ENCODE results near the gene GABBR2.
"Not testable (repeated sequence)": the region's sequence is repeated elsewhere in the genome, so short reads cannot be mapped to it uniquely, and the experiment has no call there.

Gene GABBR2

DNA sequence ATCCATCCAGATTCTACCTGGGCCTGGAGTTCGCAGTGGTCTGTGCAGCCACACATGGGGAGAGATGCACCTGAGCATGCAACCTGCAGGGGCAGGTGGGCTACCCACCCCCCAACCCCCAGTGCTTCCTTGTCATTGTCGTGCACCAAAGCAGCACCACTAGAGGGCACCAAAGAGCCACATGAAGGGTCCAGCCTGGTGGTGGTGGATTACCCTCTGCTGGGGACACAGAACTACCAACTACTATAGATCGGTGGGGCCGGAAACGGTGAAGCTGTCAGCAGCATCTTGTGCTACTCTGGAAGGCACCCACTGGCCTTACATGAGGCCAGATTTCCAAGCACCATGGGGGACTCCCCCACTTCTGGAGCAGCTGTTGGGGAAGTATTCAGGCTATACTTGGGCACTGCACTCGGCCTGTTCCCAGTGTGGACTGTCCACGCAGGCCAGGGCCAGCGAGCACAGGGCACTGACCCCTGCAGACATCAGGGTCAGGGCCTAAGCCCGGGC lies 393.1 kb downstream of the GABBR2 start:
- DNase-seq: peak; percentile 84 to 90 (median 89)

DNA sequence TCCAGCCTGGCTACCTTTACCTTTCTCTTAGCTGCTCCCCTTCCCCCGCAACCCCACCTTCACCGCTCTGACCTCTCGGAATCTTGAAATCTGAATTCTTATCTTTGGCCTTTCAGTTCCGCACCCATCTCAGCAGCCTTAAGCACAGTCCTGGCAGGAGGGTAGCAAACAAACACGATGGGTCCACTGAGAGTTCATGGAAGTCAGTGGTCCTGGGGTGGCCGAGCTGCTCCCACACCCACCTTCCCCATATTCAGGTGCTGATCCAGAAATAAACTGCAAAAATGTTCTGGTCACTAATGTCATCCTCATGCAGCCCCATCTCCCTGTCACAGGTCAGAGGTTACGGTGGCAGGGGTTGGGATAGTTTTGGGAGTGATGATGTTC lies 393.7 kb downstream of the GABBR2 start:
- DNase-seq: no peak

DNA sequence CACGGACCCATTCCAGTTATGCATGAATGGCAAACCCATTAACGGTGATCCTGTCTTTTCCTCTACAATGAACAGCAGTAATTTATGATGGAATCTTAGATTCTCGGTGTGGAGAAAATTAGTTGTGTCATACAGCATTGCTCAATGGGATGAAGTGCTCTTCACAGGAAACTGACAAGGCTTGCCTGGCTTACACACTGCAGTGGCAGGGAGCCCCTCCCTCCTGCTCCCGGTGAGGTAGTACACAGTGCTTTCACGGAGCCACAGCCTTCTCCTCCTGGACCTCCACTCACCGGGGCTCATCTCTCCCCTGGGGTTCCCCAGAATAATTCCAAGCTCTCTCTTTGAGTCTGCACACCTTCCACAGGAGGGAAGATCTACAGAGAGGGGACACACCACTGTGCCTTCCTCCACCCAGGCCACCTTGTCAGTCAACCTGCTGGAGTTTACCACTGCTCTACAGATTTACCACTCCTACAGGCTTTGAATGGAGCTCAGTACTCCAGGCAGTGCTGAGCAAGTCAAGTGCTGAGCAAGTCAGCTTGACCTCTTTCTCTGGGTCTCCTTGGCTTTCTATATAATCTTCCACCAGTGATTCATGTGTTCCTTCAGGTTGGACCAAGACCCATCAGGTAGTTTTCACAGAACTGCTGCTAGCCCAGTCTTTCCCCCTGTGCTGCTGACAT lies 394.2 kb downstream of the GABBR2 start:
- peak; percentile 9 to 53 (median 36) for DNase-seq

DNA sequence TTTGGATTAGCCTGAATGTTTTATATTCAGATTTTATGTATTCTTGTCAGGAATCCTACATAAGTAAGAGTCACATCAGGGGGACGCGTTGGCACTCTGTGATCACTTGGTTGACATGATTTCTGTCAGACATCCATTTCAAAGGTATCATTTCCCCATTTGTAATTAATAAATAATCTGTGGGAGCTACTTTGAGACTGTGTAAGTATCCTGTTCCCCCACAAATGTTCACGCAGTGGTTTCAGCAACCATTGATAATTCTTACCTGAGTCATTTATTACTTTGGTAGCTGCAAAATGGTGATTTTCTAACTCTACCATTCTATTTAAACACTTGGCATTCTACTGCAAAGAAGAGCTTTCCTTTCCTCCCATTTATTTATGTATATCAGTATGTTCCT lies 396.4 kb downstream of the GABBR2 start:
- no peak for DNase-seq

DNA sequence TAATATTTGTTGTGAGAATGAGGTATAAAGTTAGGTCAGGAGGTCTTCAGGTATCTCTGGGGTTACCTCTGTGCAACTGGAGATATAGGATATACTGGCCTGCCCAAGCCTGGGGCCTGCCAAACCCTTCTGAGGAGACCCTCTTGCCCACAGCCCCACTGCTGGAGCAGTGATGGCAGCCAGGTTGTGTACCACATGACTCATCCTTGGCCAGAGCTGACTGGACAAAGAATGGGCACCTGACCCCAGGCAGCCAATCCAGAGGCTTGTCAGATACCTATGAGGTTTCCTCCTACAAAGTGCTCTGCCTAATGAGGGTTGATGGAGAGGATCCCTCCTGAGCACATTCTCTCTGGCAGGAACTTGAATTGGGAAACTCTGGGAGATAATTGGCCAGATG lies 397.2 kb downstream of the GABBR2 start:
- DNase-seq: no peak

DNA sequence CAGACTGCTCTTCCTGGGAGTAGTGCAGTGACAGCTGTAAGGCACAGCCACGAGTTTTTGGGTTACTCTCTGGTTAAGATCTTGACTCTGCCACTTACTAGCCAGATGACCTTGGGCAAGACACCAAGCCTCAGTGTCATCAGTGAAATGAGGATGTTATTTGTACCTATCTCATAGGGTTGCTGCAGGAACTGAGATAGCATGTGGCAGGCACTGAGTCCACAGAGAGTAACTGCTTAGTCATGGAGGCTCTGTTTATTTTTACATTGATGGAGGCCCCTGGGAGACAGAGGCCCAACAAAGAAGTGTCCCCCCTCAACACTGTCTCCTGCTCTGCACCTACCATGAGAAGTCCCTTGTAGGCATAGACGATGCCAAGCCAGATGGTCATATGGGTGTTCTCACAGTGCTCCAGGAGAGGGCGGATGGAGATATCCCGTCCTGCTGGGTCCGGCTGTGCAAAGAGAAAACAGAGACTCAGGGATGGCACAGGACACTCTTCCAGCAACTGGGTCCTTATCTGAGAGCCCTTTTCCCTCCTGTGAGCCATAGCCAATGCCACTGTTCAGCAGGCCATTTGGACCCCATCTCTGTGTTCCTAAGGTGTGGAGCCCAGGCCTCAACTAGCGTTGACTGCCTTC lies 397.9 kb downstream of the GABBR2 start:
- peak in 1 of 4 experiments; percentile 19 for DNase-seq

DNA sequence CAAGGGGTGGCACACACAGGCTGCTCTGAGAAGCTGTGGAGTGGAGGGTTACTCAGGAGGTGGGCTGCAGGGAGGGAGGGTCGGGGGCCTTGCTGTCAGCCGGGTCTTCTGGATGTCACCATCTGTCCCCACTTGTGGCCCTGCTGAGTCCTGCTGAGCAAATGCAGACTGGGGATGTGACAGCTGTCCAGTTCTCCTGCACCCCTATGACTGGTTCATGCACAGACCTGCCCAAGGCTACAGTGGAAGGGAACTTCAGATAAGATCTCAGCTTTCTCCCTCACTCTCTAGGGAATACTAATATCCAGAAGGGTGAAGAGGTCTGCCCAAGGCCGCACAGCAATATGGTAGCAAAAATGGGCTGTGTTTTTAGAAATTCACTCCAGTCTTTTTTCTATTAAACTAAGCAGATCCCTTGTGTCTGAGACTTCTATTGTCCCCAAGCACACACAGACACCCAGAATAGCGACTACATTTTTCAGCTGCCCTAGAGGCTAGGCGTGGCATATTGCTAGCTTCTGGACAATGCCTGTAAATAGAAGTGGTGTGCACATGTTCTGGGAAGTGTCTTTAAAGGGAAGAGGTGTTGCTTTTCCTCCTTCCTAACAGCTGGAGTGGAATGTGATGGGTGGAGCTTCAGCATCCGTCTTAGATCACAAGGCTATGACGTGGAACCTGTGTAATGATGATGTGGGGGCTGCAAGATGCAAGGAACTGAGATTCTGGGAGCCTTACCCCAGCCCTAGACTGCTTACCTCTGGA lies 402.2 kb downstream of the GABBR2 start:
- DNase-seq: no peak

DNA sequence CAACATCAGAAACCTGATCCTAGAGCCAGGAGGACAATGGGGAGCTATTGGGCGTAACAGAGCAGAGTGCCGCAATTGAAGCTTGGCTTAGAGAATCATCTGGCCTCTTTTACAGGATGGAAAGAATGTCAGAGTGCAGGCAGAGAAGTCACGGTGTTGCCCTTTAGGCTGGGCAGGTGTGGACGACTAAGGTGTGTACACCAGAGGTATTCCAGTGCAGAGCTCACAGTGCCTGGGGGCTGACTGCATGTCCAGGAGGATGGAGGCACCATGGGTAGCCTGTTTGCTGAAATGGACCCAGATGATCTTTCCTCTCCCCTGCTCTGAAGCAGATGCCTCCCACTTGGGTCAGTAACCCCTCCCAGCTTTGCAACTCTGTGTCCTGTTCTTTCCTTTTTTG lies 404.4 kb downstream of the GABBR2 start:
- no peak for DNase-seq

DNA sequence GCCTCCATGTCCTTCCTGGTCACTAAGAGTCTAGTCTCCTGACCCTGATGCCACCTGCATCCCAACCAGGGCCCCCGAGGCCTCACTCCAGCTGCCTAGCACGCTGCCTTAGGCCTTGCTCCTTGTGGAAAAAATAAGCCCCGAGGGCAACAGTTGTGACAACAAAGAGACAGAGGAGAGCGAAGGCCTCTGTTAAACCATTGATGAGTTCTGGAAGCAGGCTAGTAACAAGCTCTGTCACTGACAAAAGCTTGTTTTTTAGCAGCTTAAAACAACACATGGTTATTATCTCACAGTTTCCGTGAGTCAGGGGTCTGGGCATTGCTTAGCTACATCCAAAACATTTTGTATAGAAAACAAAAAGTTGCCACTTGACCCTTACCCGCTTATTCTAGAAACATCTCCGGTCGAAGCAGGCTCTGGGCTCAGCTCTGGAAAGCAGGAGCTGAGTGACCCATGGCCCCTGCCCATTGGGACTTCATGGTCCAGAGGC lies 405.1 kb downstream of the GABBR2 start:
- DNase-seq: no peak

DNA sequence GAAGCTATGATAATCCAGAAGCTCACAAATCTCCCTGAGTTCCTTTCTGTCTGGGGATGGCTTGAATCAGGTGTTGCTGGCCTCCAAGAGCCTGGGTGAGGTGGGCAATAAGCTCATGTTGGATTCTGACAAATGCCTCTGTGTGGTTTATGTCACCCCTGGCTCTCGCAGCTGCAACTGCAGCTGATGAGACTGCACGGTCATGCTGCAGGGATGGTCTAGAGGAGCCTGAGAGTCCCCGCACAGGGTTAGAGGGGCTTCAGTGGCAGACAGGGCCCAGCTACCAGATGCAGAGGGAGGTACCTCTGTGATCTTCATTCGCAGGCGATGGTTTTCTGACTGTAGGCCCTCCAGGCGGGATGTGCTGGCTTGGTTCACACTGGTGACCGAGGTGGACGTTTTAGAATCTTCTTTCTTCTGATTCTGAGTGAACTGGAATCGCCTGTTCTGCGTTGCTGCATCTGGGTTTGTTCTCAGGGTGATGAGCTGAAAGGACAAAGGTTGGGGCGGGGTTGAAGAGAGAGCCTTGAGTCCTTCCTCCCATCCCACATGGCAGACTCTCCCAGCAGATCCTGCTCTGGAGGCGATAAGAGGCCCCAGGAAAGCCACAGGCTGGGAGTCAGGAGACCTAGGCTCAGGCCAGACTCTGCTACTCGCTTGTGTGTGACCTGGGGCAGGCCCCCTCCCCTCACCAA lies 405.6 kb downstream of the GABBR2 start:
- DNase-seq: no peak

DNA sequence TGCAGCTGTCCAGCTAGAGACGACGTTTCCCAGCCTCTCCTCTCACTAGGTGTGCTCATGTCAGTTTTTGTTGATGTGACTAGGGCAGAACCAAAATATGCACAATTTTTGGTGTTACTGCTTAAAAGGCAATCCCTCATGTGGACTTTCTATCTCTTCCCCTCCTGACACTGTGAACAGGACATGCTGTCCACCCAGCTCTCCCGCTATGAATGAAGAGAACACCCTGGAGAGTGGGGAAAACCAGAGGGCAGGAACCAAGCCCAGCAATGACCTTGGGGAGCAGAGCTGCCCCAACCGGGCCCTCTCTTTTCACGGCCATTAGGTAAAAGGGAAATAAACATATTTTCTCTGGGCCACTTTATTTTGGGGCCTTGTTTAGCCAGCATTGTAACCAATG lies 406.6 kb downstream of the GABBR2 start:
- DNase-seq: no peak

DNA sequence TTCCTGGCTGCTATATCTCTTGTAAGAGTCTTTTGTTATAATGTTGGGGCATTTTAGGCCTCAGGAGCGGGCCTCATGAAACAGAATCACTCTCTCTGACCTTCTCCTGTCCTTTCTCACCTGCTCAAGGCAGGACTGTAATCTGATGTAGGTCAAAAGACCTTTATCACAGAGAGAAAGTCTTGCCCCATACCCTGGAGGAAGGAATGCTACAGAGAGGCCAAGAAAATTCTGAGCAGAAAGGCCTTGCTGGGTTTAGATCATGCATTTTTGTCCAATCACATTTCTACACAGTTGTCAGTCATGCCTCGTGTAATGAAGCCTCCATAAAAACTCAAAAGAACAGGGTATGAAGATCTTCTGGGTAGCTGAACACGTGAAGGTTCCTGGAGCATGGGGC lies 408.1 kb downstream of the GABBR2 start:
- no peak for DNase-seq

DNA sequence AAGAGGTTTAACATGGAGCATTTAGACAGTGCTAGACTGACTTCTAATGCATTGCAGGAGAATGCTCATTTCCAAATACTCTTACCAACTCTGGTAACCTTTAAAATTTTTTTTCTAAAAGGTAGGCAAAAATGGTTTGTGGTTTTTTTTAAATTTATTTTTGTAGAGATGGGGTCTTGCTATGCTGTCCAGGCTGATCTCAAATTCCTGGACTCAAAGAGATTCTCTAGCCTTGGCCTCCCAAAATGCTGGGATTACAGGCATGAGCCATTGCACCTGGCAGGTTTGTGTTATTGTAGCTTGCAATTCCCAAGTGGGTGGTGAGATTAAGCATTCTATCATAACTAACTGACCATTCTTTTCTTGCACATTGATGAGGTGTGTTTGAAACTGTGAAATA lies 410.3 kb downstream of the GABBR2 start:
- DNase-seq: no peak

DNA sequence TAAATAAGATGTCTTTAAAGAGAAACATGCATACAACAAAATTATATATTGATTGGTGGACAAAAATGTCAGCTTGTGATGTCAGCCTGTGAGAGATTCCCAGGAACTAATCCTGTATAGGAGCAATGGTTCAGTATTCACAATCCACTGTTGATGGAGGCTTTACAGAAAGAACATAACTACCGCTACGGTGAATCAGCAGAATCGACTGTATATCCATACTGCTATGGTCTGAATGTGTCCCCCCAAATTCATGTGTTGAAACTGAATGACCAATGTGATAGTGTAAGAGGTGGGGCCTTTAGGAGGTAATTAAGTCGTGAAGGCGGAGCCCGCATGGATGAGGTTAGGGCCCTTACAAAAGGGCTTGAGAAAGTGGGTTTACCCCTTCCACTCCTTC lies 412.9 kb downstream of the GABBR2 start:
- DNase-seq: no peak

DNA sequence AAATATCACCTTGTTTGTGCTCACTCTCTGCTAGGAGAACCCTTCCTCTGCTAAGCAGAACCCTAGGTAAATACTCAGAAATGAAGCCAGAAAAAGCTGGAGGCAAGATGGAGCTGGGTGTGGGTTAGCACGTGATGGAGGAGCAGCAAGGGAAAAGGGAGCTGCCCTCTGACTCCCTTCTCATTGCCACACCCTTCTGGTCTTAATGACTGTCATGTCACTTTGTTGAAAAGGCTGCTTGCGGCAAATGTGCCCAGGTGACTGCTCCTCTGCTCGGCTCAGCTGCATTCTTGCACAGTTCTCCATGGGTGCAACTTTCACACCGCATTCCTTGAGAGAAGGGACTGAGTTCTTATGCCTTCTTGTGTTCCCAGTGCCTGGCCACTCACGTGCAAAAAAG lies 416.9 kb downstream of the GABBR2 start:
- no peak for DNase-seq

DNA sequence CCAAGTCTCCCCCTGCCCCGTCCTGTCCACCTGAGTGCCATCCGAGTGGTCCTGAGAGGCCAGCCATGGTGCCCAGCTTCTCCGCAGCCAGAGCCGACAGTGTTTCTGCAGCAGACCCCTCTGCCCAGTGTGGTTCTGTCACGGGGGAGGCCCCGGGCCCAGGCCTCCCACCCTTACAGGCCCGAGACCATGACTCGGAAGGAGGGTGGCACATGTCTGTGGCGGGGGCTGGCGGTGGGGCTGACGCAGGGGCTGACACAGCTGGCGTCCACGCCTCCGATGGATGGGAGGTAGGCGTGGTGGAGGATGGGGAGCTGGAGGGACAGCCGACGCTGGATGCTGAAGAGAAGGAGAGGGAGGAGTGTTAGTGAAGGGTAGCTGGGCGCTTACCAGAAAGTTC lies 418.3 kb downstream of the GABBR2 start:
- no peak for DNase-seq

DNA sequence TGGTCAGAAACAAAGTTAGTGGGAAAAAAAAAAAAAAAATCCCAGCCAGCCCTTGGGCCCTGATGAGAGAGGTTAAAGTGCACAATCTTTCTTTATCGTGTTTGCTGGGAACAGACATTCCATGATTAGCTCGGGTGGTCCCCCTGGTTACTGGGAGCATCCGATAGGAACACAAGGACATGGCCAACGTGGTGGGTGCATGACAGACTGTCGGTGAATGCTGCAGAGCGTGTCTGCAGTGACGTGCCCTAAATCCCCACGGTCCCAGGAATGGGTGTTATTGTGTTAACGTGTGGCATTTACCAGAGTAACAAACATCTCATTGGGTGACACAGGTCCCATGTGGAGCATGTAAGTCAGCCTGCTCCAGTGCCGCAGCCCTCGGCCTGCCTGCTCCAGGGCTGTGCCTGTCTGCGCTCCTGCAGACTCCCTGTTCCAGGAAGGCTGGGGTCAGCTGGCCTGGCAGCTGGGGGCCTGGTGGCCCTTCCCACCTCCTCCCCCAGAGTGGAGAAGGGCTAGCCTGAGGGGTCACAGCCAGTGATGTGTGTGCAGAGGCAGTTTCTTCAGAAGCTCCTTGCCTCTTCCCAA lies 419.0 kb downstream of the GABBR2 start:
- no peak for DNase-seq

DNA sequence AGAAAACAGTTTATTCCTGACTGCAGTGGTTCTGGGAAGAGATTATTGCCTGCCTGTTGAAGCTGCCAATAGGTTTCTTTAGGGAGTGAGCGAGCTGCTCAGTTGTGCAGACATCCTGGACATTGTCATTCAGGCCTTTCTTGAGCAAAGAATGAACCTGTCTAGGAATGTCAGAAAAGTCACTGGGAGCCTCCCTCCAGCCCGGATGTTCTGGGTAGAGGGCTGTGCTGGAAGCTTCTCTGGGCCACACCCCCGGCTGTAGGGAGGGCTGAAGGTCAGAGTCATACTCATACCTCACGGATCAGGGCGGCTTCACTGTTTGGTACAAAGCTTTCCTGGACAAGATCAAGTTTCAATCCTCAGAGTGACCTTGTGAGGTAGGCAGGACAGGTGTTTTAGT lies 419.9 kb downstream of the GABBR2 start:
- DNase-seq: no peak

DNA sequence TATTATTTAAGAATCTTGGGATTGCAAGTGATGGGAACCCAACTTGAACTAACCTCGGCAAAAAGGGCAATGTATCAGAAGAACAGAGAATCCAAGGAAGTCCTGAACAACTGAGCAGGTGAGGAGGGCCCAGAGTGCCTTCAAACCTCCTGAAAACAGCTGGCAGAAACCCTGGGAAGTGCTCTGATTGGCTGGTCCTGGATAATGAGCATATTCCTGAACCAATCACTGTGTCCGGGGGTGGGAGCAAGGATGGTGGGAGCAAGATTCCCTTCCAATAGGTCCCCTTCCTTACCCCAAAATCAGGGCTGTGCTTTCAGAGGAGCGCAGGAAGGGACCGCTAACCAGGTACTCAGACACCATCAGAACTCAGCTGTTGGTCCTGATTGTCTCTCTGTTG lies 421.4 kb downstream of the GABBR2 start:
- no peak for DNase-seq

DNA sequence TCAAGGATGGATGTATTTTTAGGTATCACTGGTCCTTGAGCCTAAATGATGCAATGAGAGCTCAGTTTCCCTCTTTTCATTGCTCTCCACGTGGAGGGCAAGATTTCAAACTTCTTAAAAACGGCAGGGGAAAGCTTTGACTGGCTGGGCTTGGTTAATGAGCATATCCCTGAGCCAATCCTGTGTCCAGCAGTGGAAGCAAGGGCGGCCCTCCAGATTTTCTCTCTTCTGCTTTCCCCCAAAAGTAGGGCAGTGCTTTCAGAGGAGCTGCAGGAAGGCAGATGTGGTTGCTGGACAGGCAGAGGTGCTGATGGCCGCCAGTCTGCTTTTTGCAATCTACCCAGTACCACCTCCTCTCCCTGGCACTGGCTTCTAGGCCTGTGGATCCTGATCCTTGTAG lies 423.3 kb downstream of the GABBR2 start:
- DNase-seq: no peak

DNA sequence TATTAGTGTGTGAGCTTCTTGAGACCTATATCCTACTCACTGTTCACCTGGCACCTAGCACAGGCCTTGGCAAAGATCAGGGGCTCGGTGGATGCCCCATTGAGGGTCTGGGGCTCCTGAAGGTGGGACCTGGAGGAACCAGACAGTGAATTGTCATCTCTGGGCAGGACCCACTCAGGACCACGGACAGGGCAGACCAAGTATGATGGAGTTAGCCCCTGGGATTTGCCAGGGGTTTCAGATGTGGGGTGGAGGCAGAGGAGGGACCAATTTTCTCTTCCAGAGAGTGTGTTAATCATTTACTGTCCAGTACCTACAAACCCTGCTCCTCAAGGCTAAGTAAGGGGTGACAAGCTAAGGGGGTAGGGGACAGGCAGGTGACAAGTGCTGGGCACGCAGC lies 424.0 kb downstream of the GABBR2 start:
- DNase-seq: no peak

DNA sequence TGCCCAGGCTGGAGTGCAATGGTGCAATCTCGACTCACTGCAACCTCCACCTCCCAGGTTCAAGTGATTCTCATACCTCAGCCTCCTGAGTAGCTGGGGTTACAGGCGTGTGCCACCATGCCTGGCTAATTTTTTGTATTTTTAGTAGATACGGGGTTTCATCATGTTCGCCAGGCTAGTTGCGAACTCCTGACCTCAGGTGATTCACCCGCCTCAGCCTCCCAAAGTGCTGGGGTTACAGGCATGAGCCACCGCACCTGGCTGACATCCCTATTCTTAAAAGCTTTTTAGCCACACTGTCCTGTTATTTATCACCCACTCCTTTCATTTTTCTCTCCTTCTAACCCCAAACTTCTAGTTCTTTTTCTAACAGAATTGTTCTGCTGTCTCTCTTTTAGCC lies 425.6 kb downstream of the GABBR2 start:
- DNase-seq: not testable (repeated sequence)

DNA sequence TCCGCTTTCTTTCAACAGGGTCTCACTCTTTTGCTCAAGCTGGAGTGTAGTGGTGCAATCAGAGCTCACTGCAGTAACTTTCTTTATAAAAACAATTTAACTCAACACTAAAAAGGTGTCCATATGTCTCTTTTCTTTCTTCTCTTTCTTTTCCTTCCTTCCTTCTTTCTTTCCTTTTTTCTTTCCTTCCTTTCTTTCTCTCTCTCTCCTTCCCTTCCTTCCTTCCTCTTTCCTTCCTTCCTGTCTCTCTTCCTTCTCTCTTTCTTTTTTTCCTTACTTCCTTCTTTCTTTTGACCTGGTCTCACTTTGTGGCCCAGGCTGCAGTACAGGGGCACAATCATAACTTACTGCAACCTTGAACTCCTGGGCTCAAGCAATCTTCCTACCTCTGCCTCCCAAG lies 427.5 kb downstream of the GABBR2 start:
- DNase-seq: no peak

All from suppressor macrophage (primary cell).